NCI-H510A treated with DMSO at 0.1 percent for 48 hours (cell line): Measurements from ENCODE around the gene NOLC1.

Experiments
- DNase-seq: peaks from one replicate; lab custom pipeline; 2025; lab: John Stamatoyannopoulos, UW

NOLC1 gene

GRCh38 chr10:102151774-102152544 lies at the start of gene NOLC1:
TSS of gene NOLC1 (plus strand) at chr10:102152389. CDS start at chr10:102152411, 22 bp downstream.
- DNase-seq = peak; percentile 99

DNA sequence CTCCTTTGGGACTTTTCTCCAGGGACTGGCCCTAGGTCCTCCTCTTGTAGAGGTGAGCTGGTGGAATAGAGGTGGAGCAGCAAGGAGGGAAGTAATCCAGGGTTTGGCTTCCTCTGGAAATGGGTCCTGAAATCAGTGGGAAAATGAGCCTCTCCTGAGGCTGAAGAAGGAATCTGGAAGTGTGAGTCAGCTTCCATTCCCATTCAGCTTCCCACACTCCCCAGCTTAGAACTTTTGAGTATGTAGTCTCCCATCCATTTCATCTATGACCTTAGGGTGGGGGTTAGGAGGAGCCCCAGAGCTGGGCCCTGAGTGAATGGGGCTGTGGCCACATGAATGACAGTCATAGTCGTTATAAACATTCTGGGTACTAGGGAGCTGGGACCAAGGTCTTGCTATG lies 49.8 kb upstream of the NOLC1 start:
- no peak for DNase-seq

DNA sequence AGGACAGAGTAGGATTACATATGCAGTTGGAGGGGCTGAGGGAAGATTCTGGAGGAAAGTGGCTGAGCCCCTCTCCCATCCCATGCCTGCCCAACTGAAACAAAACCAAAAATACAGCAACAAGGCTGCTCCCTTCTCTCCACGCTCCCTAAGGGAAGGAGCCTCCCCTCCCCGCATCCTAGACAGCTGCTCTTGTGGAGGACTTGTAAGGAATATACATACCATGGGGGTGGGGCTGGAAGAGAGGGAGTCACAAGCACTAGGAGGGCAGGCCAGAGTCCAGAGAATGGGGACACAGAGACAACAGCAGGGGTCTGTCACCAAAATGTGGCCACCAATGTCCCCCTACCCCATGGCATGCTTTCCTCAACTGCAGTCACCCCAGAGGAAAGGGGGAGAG lies 45.2 kb upstream of the NOLC1 start:
- no peak for DNase-seq

DNA sequence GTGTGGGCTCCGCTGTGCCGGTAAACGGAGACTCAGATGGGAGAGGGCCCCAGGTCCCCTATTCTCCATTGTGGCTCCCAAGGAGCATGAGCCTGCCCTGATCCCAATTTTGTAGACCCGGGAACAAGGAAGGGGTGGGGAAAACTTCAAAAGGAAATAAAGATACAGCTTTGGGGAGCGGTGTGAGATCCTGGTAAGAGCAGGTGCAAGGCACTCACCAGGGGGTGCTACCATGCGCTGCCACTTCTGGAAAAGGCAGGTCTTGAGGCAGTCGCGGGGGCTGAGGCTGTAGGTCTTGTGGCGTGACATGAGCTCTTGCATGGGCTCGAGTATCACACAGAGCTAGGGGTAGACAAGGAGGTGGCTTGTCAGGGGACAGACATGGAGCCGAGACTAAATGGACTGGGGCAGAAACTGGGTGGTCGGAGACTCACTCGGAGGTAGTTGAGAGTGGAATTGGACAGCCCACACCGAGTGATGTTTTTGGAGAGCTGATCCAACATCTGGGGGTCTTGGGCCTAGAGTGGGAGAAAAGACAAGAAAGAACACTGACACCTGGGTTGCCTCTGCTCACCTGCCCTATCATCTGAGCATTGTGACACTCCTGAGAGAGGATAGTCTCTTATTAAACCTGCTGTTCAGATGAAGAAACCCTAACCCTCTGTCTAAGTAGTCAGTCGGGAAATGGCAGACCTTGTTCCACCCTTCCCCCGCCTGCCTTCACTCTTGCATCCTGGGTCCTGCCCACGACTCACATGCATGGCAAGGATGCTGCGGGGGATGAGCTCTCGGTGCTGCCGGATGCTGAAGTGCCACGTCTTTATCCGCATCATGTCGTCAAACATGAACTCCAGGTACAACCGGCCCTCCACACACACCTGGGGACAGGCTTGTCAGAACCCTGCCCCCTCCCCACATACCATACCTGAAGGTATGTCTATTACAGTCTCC lies 42.7 kb upstream of the NOLC1 start:
- DNase-seq = no peak

- no peak for DNase-seq
Observed at GRCh38 chr10:102111276-102111675, 40.9 kb upstream of the NOLC1 start.

GRCh38 chr10:102112210-102112817 lies 39.9 kb upstream of the NOLC1 start:
- DNase-seq = no peak

- DNase-seq = no peak
Observed at GRCh38 chr10:102113261-102113955, 38.8 kb upstream of the NOLC1 start.

DNA sequence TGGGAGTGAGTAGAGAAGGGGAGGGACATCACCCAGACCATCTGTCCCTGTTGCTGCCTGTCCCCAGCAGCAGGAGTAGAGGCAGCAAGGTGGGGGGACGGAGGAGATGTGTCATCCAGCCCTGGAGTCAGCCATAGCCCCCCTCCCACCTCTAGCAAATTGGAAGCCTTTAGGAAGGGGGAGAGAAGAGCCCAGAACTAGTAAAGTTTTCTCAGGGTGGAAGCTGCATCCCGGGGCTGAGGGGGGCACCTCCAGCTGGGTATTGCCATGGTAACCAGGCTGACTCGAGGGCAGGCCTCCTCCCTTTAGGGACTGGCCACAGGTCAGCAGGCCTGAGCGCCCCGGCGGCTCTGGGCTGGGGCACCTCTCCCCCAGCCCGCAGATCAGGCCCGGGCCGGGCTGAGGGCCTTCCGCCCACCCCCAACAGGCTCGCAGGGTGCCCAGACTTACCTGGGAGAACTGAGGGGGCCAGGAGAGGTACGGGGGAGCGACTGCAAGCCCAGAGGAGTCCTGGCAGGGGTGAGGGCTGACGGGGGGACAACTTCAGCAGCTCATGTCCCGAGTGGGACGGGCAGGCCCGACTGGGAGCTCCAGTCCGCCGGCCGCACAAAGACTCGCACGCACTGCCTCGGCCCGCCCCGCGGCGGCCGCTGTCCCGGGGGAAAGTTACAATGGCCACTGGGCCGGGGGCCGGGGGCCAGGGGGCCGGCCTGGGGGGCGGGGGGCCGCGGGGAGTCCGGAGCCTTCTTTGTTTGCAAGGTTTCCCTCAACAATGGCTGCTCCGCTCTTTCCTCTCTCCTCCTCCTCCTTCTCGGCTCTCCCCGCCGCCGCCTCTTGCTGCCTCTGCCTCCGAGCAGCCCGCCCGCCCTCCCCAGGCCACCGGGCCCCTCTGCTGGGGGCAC lies 38.0 kb upstream of the NOLC1 start:
- DNase-seq = peak; percentile 20

- DNase-seq = peak; percentile 72
Observed at GRCh38 chr10:102114861-102115618, 37.1 kb upstream of the NOLC1 start.

- DNase-seq = peak; percentile 32
Observed at GRCh38 chr10:102115775-102116174, 36.4 kb upstream of the NOLC1 start.

DNA sequence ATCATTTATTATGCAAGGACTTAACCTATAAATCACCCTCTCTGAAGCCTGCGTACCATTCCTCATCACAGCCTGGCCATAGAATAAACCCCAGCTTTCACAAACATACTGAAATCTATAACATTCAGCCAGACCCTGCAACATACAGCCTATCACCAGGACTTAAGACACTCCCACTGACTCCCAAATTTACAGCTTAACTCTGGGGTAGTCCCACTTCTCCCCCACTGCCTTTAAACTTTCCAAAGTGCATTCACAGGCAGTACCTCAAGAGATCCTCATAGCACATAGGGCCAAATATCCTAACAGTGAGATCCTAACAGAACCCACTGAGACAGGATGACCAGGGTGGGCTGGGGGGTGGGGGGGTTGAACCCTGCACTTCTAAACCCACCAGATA lies 35.5 kb upstream of the NOLC1 start:
- no peak for DNase-seq

DNA sequence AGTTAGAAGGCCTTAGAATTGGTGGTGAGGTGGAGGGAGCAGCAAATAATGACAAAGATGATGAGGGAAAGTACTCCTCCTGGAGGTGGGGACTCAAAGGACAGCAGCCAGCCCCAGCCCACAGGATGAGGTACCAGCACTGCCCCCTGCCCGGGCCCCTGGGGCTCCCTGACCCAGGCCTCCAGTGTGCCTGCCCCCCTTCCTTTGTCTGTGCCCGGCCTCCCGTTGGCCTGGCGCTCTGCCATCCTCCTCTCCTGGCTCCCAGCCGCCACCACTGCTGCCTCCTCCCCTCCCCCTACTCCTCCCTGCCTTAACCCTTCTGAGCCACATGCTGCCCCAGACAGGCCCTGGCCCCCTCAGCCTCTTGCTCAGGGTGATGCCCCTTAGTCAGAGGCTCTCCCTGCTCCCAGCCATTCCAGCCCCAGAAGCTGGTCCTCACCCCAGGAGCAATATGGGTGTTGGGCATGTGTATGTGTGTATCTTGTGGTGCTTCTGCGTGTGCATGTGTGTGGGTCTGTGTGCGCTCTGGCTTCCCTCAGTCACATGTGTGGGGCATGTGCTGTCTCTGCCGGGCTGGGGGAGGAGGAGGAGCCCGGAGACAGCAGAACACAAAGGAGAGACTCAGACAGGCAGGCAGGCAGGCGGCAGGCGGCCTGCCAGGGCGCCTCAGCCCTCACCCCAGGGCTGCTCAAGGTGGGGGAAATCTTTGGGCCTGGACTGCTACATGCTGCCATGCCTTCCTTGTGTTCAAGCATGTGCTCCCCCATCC lies 34.6 kb upstream of the NOLC1 start:
- peak; percentile 91 for DNase-seq

DNA sequence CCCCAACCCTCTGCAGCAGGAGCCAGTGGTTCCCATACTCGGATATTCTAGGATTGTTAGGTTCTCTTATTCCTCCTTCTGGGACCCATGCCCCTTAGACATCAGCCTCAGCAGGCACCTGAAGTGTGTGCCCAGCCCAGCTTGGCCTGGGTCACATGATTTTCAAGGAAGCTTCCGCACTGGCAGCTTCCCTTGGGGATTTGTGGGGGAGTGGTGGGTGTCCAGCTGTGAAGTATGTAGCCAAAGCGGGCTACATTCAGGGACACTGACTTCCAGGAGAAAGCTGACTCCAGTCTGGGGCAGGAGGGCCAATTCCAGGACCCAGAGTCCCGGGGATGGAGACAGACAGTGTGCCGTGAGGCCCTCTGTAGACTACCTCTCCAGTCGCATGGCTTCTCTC lies 33.3 kb upstream of the NOLC1 start:
- no peak for DNase-seq

- DNase-seq = no peak
Observed at GRCh38 chr10:102119417-102120141, 32.6 kb upstream of the NOLC1 start.

GRCh38 chr10:102120142-102120990 lies 31.8 kb upstream of the NOLC1 start, which contains the start of gene LDB1:
TSS of gene LDB1 (minus strand) at chr10:102120368. CDS start at chr10:102120110, 258 bp downstream.
- DNase-seq = peak; percentile 62

DNA sequence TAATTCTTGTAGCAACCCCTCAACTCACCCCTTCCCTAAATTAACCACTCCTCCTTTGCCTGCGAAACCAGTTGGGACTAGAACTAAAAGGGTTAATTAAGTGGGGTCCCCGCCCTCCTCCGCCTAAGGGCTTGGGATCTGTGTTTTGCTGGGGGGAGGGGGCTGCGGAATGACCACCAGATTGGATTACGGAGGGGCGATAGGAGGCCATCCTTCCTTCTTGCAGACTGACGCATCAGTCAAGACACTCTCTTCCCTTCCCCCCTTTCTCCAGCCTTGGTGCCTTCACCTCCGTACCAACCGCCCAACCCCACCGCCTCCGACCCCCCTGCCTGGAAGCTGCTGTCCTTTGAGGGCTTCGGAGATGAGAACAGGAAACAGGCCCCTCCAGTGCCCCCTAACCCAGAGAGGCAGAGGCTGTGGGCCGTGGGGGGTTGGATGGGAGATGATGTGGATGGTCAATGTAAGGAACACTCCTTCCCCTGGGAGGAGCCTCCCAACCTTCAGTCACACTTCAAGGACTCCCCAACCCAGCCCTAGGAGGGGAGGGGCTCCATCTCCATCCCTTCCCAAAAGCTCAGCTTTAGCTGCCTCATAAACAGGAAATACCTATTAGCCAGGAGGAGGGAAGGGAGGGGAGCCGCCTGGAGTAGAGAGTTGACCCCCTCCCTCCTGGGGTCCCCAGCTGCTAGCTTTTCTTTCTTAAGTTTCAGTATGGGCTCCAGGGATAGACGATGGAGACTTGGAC lies 31.0 kb upstream of the NOLC1 start:
- peak; percentile 75 for DNase-seq
